HepG2 (cell line): ENCODE results near the gene TTLL7. TPM values are rescaled to one million over a fixed set of nuclear protein-coding genes. Genes with fewer than 3 reads are reported as not detected.

Source experiments
- SIN3B ChIP-seq: fragments of 150-350 bp; IDR thresholded peaks from 2 replicates; pipeline ENCODE4 v1.6.1; 2014; ENCODE audit warnings: low read length
- UBTF ChIP-seq: sonication (generic); formaldehyde crosslinking; IDR thresholded peaks from 2 replicates; pipeline ENCODE4 v1.4.0; 2020; ENCODE audit warnings: mild to moderate bottlenecking, missing genetic modification reagents
- ZFP91 ChIP-seq: sonication (generic); formaldehyde crosslinking; IDR thresholded peaks from 2 replicates; pipeline ENCODE4 v1.9.0; 2022; ENCODE audit warnings: missing genetic modification reagents, mild to moderate bottlenecking, borderline replicate concordance
- ZNF30 ChIP-seq: sonication (generic); formaldehyde crosslinking; IDR thresholded peaks from 2 replicates; pipeline ENCODE4 v1.5.0; 2020; ENCODE audit warnings: mild to moderate bottlenecking, missing genetic modification reagents
- ZNF513 ChIP-seq: sonication (generic); formaldehyde crosslinking; conservative IDR thresholded peaks from 2 replicates; pipeline ENCODE4 v1.5.0; 2020; ENCODE audit warnings: missing genetic modification reagents
- ZNF563 ChIP-seq: sonication (generic); formaldehyde crosslinking; IDR thresholded peaks from 2 replicates; pipeline ENCODE4 v1.8.0; 2022; ENCODE audit warnings: mild to moderate bottlenecking, moderate library complexity, missing genetic modification reagents
- ZNF740 ChIP-seq: sonication (generic); formaldehyde crosslinking; IDR thresholded peaks from 2 replicates; pipeline ENCODE4 v1.4.0; 2020; ENCODE audit warnings: missing genetic modification reagents
- polyA plus RNA-seq, 8 experiments: library from polyadenylated mRNA; depleted of rRNA in 3 of 8; stranded (reverse) in 7 of 8; unstranded in 1 of 8; fragments of >200 nt; fragmentation: Illumina TruSeq in 4 of 8; extraction: Trizol in 4 of 8; gene quantifications; 2 replicates each; pipeline versions ENCODE4 v1.2.1 to v1.2.3, GENCODE V29; 2011 to 2016; ENCODE audit warnings: low read depth in 4 of 8, missing spikeins in 1 of 8, mixed read lengths in 1 of 8; ENCODE audit not compliant: insufficient read depth in 1 of 8
- total RNA-seq, 5 experiments: library from RNA; depleted of rRNA; stranded (reverse); fragments of >200 nt; fragmentation: Illumina TruSeq; extraction: Trizol; gene quantifications; 2 replicates each; pipeline ENCODE4 v1.2.3, GENCODE V29; 2016; ENCODE audit warnings: low read depth in 1 of 5

The TTLL7 gene
- total and polyA plus RNA-seq, 2 of the 13 experiments (the other 11 are each of a cell fraction or from before 2014, with no cell fraction given) = 0.07 to 0.22 TPM

- no peak for TF ChIP-seq ZNF740
- TF ChIP-seq UBTF = no peak
- TF ChIP-seq SIN3B = no peak
- peak; percentile 23; the same call in 1 of the 2 replicates for TF ChIP-seq ZFP91
- TF ChIP-seq ZNF513 (CRISPR knock-in tag) = no peak
- 0 out of 2 replicates have a peak, but pooled peaks have one; percentile 22 for TF ChIP-seq ZNF563 (CRISPR knock-in tag)
- no peak for TF ChIP-seq ZNF30 (CRISPR knock-in tag)
Measured at GRCh38 chr1:83860490-83861221, 138.3 kb downstream of the TTLL7 start (continued).
